Tibial nerve (tissue), 3 donors: ENCODE results near the gene MSI2.

Source experiments
- POLR2A ChIP-seq, 2 donors: fragments of 450-650 bp; IDR thresholded peaks; one replicate each; pipeline ENCODE4 v1.6.1; 2017; ENCODE audit warnings: antibody characterized with exemption in 2 of 2, mild to moderate bottlenecking in 2 of 2, moderate library complexity in 2 of 2
- TF ChIP-seq, protein P1 (sequence below), 5 experiments: fragments of 200-600 bp in 3 of 5; fragments of 450-650 bp in 2 of 5; sonication (generic) in 3 of 5; IDR thresholded peaks; one replicate each; pipeline ENCODE4 v1.5.1; 2016 to 2019; ENCODE audit warnings: antibody characterized with exemption in 5 of 5, mild to moderate bottlenecking in 3 of 5, moderate library complexity in 2 of 5

DNA sequence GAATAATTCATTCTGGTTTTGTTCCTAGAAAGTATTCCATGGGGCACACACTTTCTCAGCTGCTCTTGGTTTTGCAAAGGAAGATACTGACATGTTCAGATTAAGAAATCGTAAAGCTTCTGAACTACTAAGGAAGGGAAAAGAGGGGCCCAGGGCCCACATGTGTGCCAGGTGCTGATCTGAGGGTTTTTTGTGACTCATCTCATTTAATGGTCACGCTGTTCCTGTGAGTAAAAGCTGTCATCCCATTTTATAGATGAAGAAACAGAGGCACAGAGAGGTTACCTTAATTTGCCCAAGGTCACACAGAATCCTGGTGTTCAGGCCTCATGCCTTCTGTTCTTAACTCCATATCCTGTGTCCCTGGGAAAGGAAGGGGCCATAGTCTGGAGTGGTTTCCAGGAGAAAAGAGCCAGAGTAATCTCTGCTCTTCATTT, 113.2 kb downstream of the MSI2 start:
- TF ChIP-seq, protein P1, sequence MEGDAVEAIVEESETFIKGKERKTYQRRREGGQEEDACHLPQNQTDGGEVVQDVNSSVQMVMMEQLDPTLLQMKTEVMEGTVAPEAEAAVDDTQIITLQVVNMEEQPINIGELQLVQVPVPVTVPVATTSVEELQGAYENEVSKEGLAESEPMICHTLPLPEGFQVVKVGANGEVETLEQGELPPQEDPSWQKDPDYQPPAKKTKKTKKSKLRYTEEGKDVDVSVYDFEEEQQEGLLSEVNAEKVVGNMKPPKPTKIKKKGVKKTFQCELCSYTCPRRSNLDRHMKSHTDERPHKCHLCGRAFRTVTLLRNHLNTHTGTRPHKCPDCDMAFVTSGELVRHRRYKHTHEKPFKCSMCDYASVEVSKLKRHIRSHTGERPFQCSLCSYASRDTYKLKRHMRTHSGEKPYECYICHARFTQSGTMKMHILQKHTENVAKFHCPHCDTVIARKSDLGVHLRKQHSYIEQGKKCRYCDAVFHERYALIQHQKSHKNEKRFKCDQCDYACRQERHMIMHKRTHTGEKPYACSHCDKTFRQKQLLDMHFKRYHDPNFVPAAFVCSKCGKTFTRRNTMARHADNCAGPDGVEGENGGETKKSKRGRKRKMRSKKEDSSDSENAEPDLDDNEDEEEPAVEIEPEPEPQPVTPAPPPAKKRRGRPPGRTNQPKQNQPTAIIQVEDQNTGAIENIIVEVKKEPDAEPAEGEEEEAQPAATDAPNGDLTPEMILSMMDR (IDR thresholded peaks at IDR 0.05), result no peak
- no peak for TF ChIP-seq POLR2A (IDR thresholded peaks at IDR 0.05)
